GM23338 (cell line): Measurements from ENCODE around the gene PIK3CB. TPM values are rescaled to one million over a fixed set of nuclear protein-coding genes. Genes with fewer than 3 reads are reported as not detected.
A peak's percentile ranks its signal among the peaks of the same experiment; 100 is the strongest.

Experiments
- ATAC-seq: fragments of 200-7000 bp; cut with Tn5 transposase; 3 replicates; pipeline ENCODE4 v1.9.1; 2020
- DNase-seq: peaks from one replicate; pipeline ENCODE4 v3.0.0-alpha.2; 2015; ENCODE audit warnings: low spot score
- H2AFZ ChIP-seq: fragments of 200-600 bp; sonication (generic); 2 replicates; pipeline ENCODE4 v1.8.0; 2016; ENCODE audit warnings: antibody characterized with exemption, mild to moderate bottlenecking, moderate library complexity
- H3F3A ChIP-seq: fragments of 200-600 bp; sonication (generic); replicated peaks from 2 replicates; pipeline ENCODE4 v1.8.0; 2017; ENCODE audit warnings: antibody characterized with exemption, mixed run types, low read depth
- H3K27ac ChIP-seq: fragments of 200-600 bp; sonication (generic); 2 replicates; pipeline ENCODE4 v1.6.1; 2016; ENCODE audit warnings: low read depth
- H3K27me3 ChIP-seq: fragments of 200-600 bp; sonication (generic); 2 replicates; pipeline ENCODE4 v1.8.0; 2016; ENCODE audit warnings: mild to moderate bottlenecking, mixed run types, moderate library complexity; ENCODE audit not compliant: insufficient read depth
- H3K36me3 ChIP-seq: fragments of 200-600 bp; sonication (generic); 2 replicates; pipeline ENCODE4 v1.8.0; 2016; ENCODE audit warnings: mild to moderate bottlenecking; ENCODE audit not compliant: insufficient read depth
- H3K4me1 ChIP-seq: fragments of 200-600 bp; sonication (generic); 2 replicates; pipeline ENCODE4 v1.8.0; 2016; ENCODE audit warnings: mild to moderate bottlenecking, moderate library complexity; ENCODE audit not compliant: insufficient read depth
- H3K4me2 ChIP-seq: fragments of 200-600 bp; sonication (generic); 2 replicates; pipeline ENCODE4 v1.7.1; 2017; ENCODE audit warnings: mixed run types
- H3K4me3 ChIP-seq: fragments of 200-600 bp; sonication (generic); 2 replicates; pipeline ENCODE4 v1.6.1; 2016; ENCODE audit warnings: mixed run types
- H3K79me2 ChIP-seq: fragments of 200-600 bp; sonication (generic); replicated peaks from 2 replicates; pipeline ENCODE4 v1.8.0; 2017; ENCODE audit warnings: mild to moderate bottlenecking; ENCODE audit not compliant: insufficient read depth
- H3K9me2 ChIP-seq: fragments of 200-600 bp; sonication (generic); 2 replicates; pipeline ENCODE4 v1.8.0; 2017; ENCODE audit not compliant: insufficient read depth
- H4K20me1 ChIP-seq: fragments of 200-600 bp; sonication (generic); replicated peaks from 2 replicates; pipeline ENCODE4 v1.8.0; 2017; ENCODE audit warnings: mild to moderate bottlenecking; ENCODE audit not compliant: insufficient read depth
- H3K27ac Mint-ChIP-seq: 2 replicates; pipeline ENCODE4 v1.8.0; 2020; ENCODE audit warnings: inconsistent platforms, mild to moderate bottlenecking, moderate library complexity, mixed read lengths
- H3K27me3 Mint-ChIP-seq: 3 replicates; pipeline ENCODE4 v1.8.0; 2022; ENCODE audit warnings: low read depth, mild to moderate bottlenecking, moderate library complexity, mixed read lengths, inconsistent platforms; ENCODE audit not compliant: insufficient read depth, poor library complexity
- H3K36me3 Mint-ChIP-seq: 3 replicates; pipeline ENCODE4 v1.8.0; 2021; ENCODE audit warnings: low read depth, mild to moderate bottlenecking, inconsistent platforms, moderate library complexity, mixed read lengths
- H3K4me1 Mint-ChIP-seq: 3 replicates; pipeline ENCODE4 v1.8.0; 2020; ENCODE audit warnings: mild to moderate bottlenecking, inconsistent platforms, mixed read lengths
- H3K4me3 Mint-ChIP-seq: 3 replicates; pipeline ENCODE4 v1.8.0; 2021; ENCODE audit warnings: moderate library complexity, mild to moderate bottlenecking, inconsistent platforms, mixed read lengths
- H3K9me3 Mint-ChIP-seq: 3 replicates; pipeline ENCODE4 v1.8.0; 2020; ENCODE audit warnings: moderate library complexity, mild to moderate bottlenecking, inconsistent platforms, mixed read lengths
- CREB1 ChIP-seq: fragments of 250-450 bp; sonication (Bioruptor Pico); IDR thresholded peaks from 2 replicates; pipeline ENCODE4 v1.5.0; 2020; ENCODE audit warnings: low read depth, mild to moderate bottlenecking, moderate library complexity
- ETS1 ChIP-seq: IDR thresholded peaks from 2 replicates; pipeline ENCODE4 v1.6.1; 2016; ENCODE audit warnings: antibody characterized with exemption
- EZH2 ChIP-seq: fragments of 200-600 bp; sonication (generic); IDR thresholded peaks from one replicate; pipeline ENCODE4 v1.8.0; 2017; ENCODE audit warnings: antibody characterized with exemption, mild to moderate bottlenecking, low read depth; ENCODE audit not compliant: unreplicated experiment
- EZH2phosphoT487 ChIP-seq: fragments of 200-600 bp; sonication (generic); IDR thresholded peaks from one replicate; pipeline ENCODE4 v1.8.1; 2018; ENCODE audit warnings: antibody characterized with exemption; ENCODE audit not compliant: unreplicated experiment
- JUNB ChIP-seq: IDR thresholded peaks from one replicate; pipeline ENCODE4 v1.6.1; 2016; ENCODE audit warnings: antibody characterized with exemption; ENCODE audit not compliant: unreplicated experiment
- REST ChIP-seq: IDR thresholded peaks from one replicate; pipeline ENCODE4 v1.6.1; 2018; ENCODE audit warnings: antibody characterized with exemption; ENCODE audit not compliant: unreplicated experiment
- STAT1 ChIP-seq: IDR thresholded peaks from one replicate; pipeline ENCODE4 v1.6.1; 2016; ENCODE audit warnings: antibody characterized with exemption; ENCODE audit not compliant: unreplicated experiment
- ZNF331 ChIP-seq: fragments of 250-450 bp; sonication (Bioruptor Pico); IDR thresholded peaks from 2 replicates; pipeline ENCODE4 v1.5.0; 2020; ENCODE audit warnings: low read depth, mild to moderate bottlenecking, moderate library complexity
- ZNF462 ChIP-seq: fragments of 250-450 bp; sonication (Bioruptor Pico); IDR thresholded peaks from 2 replicates; pipeline ENCODE4 v1.5.0; 2020; ENCODE audit warnings: mild to moderate bottlenecking, moderate library complexity
- polyA plus RNA-seq: library from polyadenylated mRNA; unstranded; fragments of >200 nt; fragmentation: Nextera tagmentation; extraction: Ambion mirVana; gene quantifications from 2 replicates; pipeline ENCODE4 v1.2.1, GENCODE V29; 2016
- total RNA-seq: library from RNA; depleted of rRNA; stranded (reverse); fragments of >200 nt; shearing (Covaris generic); gene quantifications from 2 replicates; pipeline ENCODE4 v1.2.3, GENCODE V29; 2014

Gene PIK3CB
- total and polyA plus RNA-seq, 2 experiments from 2014 or later = 13.3 to 32.4 TPM

- TF ChIP-seq REST (no peak), CREB1 (CRISPR knock-in tag) (no peak), STAT1 (no peak)
These were observed 33.3 kb upstream of the PIK3CB start (continued) for GRCh38 chr3:138867996-138868395.

GRCh38 chr3:138863776-138864113 is 29.0 kb upstream of the PIK3CB start:
- no peak overlapping the region for H3K4me3 ChIP-seq
- H3K36me3 Mint-ChIP-seq = no peaks in the 10 kb centered on the region
- no peaks in the 10 kb centered on the region for H3K27me3 ChIP-seq
- peak overlapping the region; percentile 64; the same call in 1 of the 2 replicates for H2AFZ ChIP-seq
- H4K20me1 ChIP-seq = no peaks in the 10 kb centered on the region
- H3K9me2 ChIP-seq = no peaks in the 10 kb centered on the region
- H3K4me1 ChIP-seq = peaks cover 37% of the 10 kb centered on the region
- no peak overlapping the region; the same call in 2 of the 3 replicates for H3K4me3 Mint-ChIP-seq
- peak overlapping the region; percentile 73; the same call in 1 of the 2 replicates for H3K4me2 ChIP-seq
- no peaks in the 10 kb centered on the region for H3K79me2 ChIP-seq
- H3K27me3 Mint-ChIP-seq = peaks cover 11% of the 10 kb centered on the region
- H3K36me3 ChIP-seq = no peaks in the 10 kb centered on the region
- DNase-seq = no peak
- H3K4me1 Mint-ChIP-seq = peaks cover 35% of the 10 kb centered on the region
- ATAC-seq = no peak
- H3F3A ChIP-seq = 0 out of 2 replicates have a peak, but pooled peaks cover 12% of the 10 kb centered on the region
- H3K27ac Mint-ChIP-seq = peak overlapping the region; percentile 96
- H3K9me3 Mint-ChIP-seq = no peaks in the 10 kb centered on the region
- peak overlapping the region; percentile 95 for H3K27ac ChIP-seq
- TF ChIP-seq REST = no peak
- no peak for TF ChIP-seq ZNF462 (CRISPR knock-in tag)
- no peak for TF ChIP-seq EZH2
- TF ChIP-seq EZH2phosphoT487 = no peak
- no peak for TF ChIP-seq ETS1
- TF ChIP-seq JUNB = no peak
- TF ChIP-seq CREB1 (CRISPR knock-in tag) = no peak
- TF ChIP-seq ZNF331 (CRISPR knock-in tag) = no peak
- TF ChIP-seq STAT1 = no peak
